Measurements from ENCODE around the gene ERICH6.

Gene ERICH6

DNA sequence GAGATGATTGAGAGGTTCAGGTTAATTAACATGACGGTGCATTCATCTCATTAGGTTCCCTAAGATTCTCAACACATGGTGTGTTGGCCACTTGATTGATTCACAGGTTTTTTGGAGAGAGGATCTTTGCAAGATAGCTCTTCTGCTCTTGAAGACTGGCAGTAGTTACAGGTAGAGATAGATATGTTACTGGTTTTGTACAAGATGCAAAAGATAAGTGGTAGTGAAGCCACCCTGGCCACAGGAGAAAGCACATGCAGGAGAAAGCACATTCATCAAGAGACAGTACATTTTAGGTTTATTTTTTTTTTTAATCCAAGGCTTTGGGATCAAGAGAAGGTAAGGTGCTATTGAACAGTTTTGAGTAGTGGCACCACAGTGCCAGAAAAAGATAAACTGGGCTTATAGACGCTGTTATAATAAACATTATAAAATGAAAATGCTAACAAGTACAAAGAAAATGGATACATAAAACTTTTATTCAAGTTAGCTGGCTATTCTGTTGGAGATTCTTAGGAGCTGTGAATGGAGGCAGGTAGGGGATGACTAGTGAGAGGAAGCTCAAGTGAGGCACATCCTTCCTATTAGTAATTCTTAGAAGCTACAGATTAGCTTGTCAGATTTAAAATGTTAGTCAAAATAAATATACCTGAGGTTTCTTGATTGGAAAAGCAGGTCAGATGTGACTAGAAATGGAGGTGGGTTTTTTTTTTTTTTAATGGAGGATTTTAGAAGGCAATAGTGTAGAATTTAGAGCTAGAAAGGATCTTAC lies 89.8 kb downstream of the ERICH6 start:
- DNase-seq (ENCODE audit: low read depth in 2 of 2), result no peak

DNA sequence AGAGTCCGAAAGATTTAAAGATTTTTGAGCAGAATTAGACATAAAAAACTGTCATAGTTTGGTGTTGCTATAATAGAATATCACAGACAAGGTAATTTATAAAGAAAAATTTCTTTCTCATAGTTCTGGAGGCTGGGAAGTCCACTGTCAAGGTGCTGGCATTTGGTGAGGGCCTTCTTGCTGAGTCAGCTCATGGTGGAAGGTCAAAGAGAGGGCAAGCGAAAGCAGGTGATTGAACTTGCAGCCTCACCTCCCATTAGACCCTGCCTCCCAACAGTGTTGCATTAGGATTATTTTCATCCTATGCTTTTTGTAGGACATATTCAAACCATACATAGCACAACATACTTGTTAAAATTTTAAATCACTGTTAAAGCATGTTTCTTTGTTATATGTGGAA lies 90.7 kb downstream of the ERICH6 start:
- DNase-seq (ENCODE audit: low read depth in 2 of 2), result no peak

DNA sequence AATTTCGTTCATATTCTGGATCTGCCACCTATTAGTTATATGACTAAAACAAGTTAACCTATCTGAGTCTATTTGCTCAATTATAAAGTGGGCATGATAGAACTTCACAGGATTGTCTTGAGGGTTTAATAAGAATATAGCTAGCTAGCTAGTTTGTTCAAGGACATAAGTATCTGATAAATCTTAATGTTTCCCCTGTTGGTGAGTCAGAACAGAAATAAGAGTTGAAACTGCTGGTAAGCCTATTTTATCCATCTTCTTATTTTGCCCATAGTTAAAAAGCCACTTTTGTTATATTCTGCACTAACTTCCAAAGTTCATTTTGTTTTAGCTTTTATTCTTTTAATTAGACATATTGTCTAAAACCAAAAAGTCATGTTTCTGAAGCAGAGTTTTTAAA lies 91.2 kb downstream of the ERICH6 start:
- no peak for DNase-seq (ENCODE audit: low read depth in 2 of 2)

- DNase-seq (ENCODE audit: low read depth in 2 of 2), result no peak
These were observed 92.1 kb downstream of the ERICH6 start for GRCh38 chr3:150611666-150612065.

DNA sequence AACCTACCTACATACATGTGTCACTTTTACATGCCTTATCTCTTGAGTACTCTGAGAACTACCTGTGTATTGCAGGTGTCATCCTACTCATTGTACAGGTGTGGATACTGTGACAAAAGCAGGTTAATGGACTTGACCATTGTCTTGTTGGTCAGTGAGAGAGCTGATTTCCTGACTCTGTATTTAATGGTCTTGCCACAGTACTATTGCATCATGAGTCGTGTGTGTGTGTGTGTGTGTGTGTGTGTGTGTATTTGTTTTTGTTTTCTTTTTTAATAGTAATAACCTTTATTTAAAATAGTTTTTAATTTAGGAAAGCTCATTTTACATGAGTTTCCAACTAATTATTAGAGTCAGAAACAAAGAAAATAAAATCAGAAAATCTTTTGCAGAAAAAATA lies 92.9 kb downstream of the ERICH6 start:
- DNase-seq (ENCODE audit: low read depth in 2 of 2), result no peak

- no peak for DNase-seq (ENCODE audit: low read depth in 2 of 2)
These were observed 93.7 kb downstream of the ERICH6 start for GRCh38 chr3:150609988-150610387.
